ENCODE measurements around the gene ACSM2B. TPM values are rescaled to one million over a fixed set of nuclear protein-coding genes. Genes with fewer than 3 reads are reported as not detected.

The ACSM2B gene
- total RNA-seq, 1 donor from 2014 or later, result not detected

GRCh38 chr16:20520103-20520502, 56.1 kb downstream of the ACSM2B start:
- no peak for TF ChIP-seq CTCF (IDR thresholded peaks at IDR 0.05)
- H3K4me1 Mint-ChIP-seq (ENCODE audit: unreplicated experiment), result no peaks in the 10 kb centered on the region
- H3K4me3 Mint-ChIP-seq (ENCODE audit: unreplicated experiment), result no peak overlapping the region
- H3K9me3 Mint-ChIP-seq (ENCODE audit: unreplicated experiment), result peaks cover 8% of the 10 kb centered on the region
- no peak for DNase-seq (ENCODE audit: extremely low spot score, unreplicated experiment)
- no peaks in the 10 kb centered on the region for H3K27me3 Mint-ChIP-seq (ENCODE audit: unreplicated experiment)
- H3K36me3 Mint-ChIP-seq (ENCODE audit: unreplicated experiment), result no peaks in the 10 kb centered on the region
- no peak overlapping the region for H3K27ac Mint-ChIP-seq (ENCODE audit: unreplicated experiment)

GRCh38 chr16:20519231-20519630, 56.9 kb downstream of the ACSM2B start:
- no peak for TF ChIP-seq CTCF (IDR thresholded peaks at IDR 0.05)
- no peak for DNase-seq (ENCODE audit: extremely low spot score, unreplicated experiment)
- H3K27me3 Mint-ChIP-seq (ENCODE audit: unreplicated experiment), result no peaks in the 10 kb centered on the region
- no peak overlapping the region for H3K27ac Mint-ChIP-seq (ENCODE audit: unreplicated experiment)
- no peak overlapping the region for H3K4me3 Mint-ChIP-seq (ENCODE audit: unreplicated experiment)
- H3K36me3 Mint-ChIP-seq (ENCODE audit: unreplicated experiment), result no peaks in the 10 kb centered on the region
- no peaks in the 10 kb centered on the region for H3K4me1 Mint-ChIP-seq (ENCODE audit: unreplicated experiment)
- peaks cover 11% of the 10 kb centered on the region for H3K9me3 Mint-ChIP-seq (ENCODE audit: unreplicated experiment)

- peaks cover 21% of the 10 kb centered on the region for H3K9me3 Mint-ChIP-seq (ENCODE audit: unreplicated experiment)
- H3K36me3 Mint-ChIP-seq (ENCODE audit: unreplicated experiment), result no peaks in the 10 kb centered on the region
- no peak overlapping the region for H3K4me3 Mint-ChIP-seq (ENCODE audit: unreplicated experiment)
- H3K4me1 Mint-ChIP-seq (ENCODE audit: unreplicated experiment), result no peaks in the 10 kb centered on the region
- no peak for DNase-seq (ENCODE audit: extremely low spot score, unreplicated experiment)
- no peak for TF ChIP-seq CTCF (IDR thresholded peaks at IDR 0.05)
- H3K27ac Mint-ChIP-seq (ENCODE audit: unreplicated experiment), result no peak overlapping the region
- H3K27me3 Mint-ChIP-seq (ENCODE audit: unreplicated experiment), result no peaks in the 10 kb centered on the region
These were observed 59.0 kb downstream of the ACSM2B start for GRCh38 chr16:20517149-20517548.

- no peak for TF ChIP-seq CTCF (IDR thresholded peaks at IDR 0.05)
- DNase-seq (ENCODE audit: extremely low spot score, unreplicated experiment), result no peak
- Mint-ChIP-seq H3K4me1 (ENCODE audit: unreplicated experiment) (no peaks in the 10 kb centered on the region), H3K36me3 (ENCODE audit: unreplicated experiment) (no peaks in the 10 kb centered on the region), H3K9me3 (ENCODE audit: unreplicated experiment) (peaks cover 27% of the 10 kb centered on the region), H3K4me3 (ENCODE audit: unreplicated experiment) (no peak overlapping the region), H3K27me3 (ENCODE audit: unreplicated experiment) (no peaks in the 10 kb centered on the region), H3K27ac (ENCODE audit: unreplicated experiment) (no peak overlapping the region)
These were observed 60.5 kb downstream of the ACSM2B start for GRCh38 chr16:20515688-20516090.

GRCh38 chr16:20510323-20510722, 65.8 kb downstream of the ACSM2B start:
- Mint-ChIP-seq H3K27ac (ENCODE audit: unreplicated experiment) (no peak overlapping the region), H3K4me3 (ENCODE audit: unreplicated experiment) (no peak overlapping the region), H3K36me3 (ENCODE audit: unreplicated experiment) (no peaks in the 10 kb centered on the region), H3K9me3 (ENCODE audit: unreplicated experiment) (peaks cover 42% of the 10 kb centered on the region), H3K27me3 (ENCODE audit: unreplicated experiment) (no peaks in the 10 kb centered on the region), H3K4me1 (ENCODE audit: unreplicated experiment) (no peaks in the 10 kb centered on the region)
- DNase-seq (ENCODE audit: extremely low spot score, unreplicated experiment), result no peak
- no peak for TF ChIP-seq CTCF (IDR thresholded peaks at IDR 0.05)
